ENCODE measurements around the gene ZNF425. TPM values are rescaled to one million over a fixed set of nuclear protein-coding genes. Genes with fewer than 3 reads are reported as not detected.
"Not testable (repeated sequence)": the region's sequence is repeated elsewhere in the genome, so short reads cannot be mapped to it uniquely, and the experiment has no call there.

ZNF425 gene
- total and polyA plus RNA-seq, 5 donors from 2014 or later, result 0.35 to 1.4 (median 0.65) TPM

GRCh38 chr7:149071182-149071635 is 54.9 kb downstream of the ZNF425 start:
- H3K4me3 Mint-ChIP-seq, result no peak overlapping the region
- no peak overlapping the region for H3K27ac Mint-ChIP-seq
- Histone ChIP-seq H3K27ac (ENCODE audit: insufficient read depth, low read length, poor library complexity, severe bottlenecking) (no peak overlapping the region), H3K4me3 (ENCODE audit: low read depth, low read length) (no peak overlapping the region), H3K27me3 (ENCODE audit: control insufficient read depth, insufficient read depth, low read length) (no peaks in the 10 kb centered on the region), H3K4me1 (ENCODE audit: control insufficient read depth, insufficient read depth, low read length, poor library complexity, severe bottlenecking) (peaks cover 7% of the 10 kb centered on the region), H3K36me3 (ENCODE audit: control insufficient read depth, insufficient read depth, low read length) (peaks cover 24% of the 10 kb centered on the region), H3K9me3 (ENCODE audit: control insufficient read depth in 2 of 2, low read length in 2 of 2) (no peaks in the 10 kb centered on the region)
- ATAC-seq (ENCODE audit: low read depth in 2 of 2), result peak in 1 of 2 donors; percentile 13
- no peak for DNase-seq
- peaks cover 10% of the 10 kb centered on the region for H3K36me3 Mint-ChIP-seq
- H3K9me3 Mint-ChIP-seq, result no peaks in the 10 kb centered on the region
- H3K4me1 Mint-ChIP-seq, result peaks cover 3 to 17% (median 7%) of the 10 kb centered on the region in 4 donors
- no peaks in the 10 kb centered on the region for H3K27me3 Mint-ChIP-seq

GRCh38 chr7:149070372-149071125 is 55.6 kb downstream of the ZNF425 start:
- no peaks in the 10 kb centered on the region for H3K27me3 Mint-ChIP-seq
- DNase-seq, result no peak
- Histone ChIP-seq H3K36me3 (ENCODE audit: control insufficient read depth, insufficient read depth, low read length) (peaks cover 24% of the 10 kb centered on the region), H3K4me1 (ENCODE audit: control insufficient read depth, insufficient read depth, low read length, poor library complexity, severe bottlenecking) (peaks cover 7% of the 10 kb centered on the region), H3K4me3 (ENCODE audit: low read depth, low read length) (no peak overlapping the region), H3K27me3 (ENCODE audit: control insufficient read depth, insufficient read depth, low read length) (no peaks in the 10 kb centered on the region), H3K9me3 (ENCODE audit: control insufficient read depth in 2 of 2, low read length in 2 of 2) (no peaks in the 10 kb centered on the region), H3K27ac (ENCODE audit: insufficient read depth, low read length, poor library complexity, severe bottlenecking) (no peak overlapping the region)
- ATAC-seq (ENCODE audit: low read depth in 2 of 2), result no peak
- peaks cover 3 to 17% (median 10%) of the 10 kb centered on the region in 4 donors for H3K4me1 Mint-ChIP-seq
- H3K36me3 Mint-ChIP-seq, result peaks cover 10% of the 10 kb centered on the region
- no peak overlapping the region for H3K27ac Mint-ChIP-seq
- H3K9me3 Mint-ChIP-seq, result no peaks in the 10 kb centered on the region
- H3K4me3 Mint-ChIP-seq, result no peak overlapping the region

GRCh38 chr7:149067869-149068268 is 58.3 kb downstream of the ZNF425 start:
- Histone ChIP-seq H3K4me3 (ENCODE audit: low read depth, low read length) (no peak overlapping the region), H3K36me3 (ENCODE audit: control insufficient read depth, insufficient read depth, low read length) (peaks cover 19% of the 10 kb centered on the region), H3K27ac (ENCODE audit: insufficient read depth, low read length, poor library complexity, severe bottlenecking) (no peak overlapping the region), H3K9me3 (ENCODE audit: control insufficient read depth in 2 of 2, low read length in 2 of 2) (no peaks in the 10 kb centered on the region), H3K4me1 (ENCODE audit: control insufficient read depth, insufficient read depth, low read length, poor library complexity, severe bottlenecking) (peaks cover 15% of the 10 kb centered on the region), H3K27me3 (ENCODE audit: control insufficient read depth, insufficient read depth, low read length) (no peaks in the 10 kb centered on the region)
- Mint-ChIP-seq H3K27me3 (no peaks in the 10 kb centered on the region), H3K36me3 (peaks cover 4% of the 10 kb centered on the region), H3K4me1 (peaks cover 7 to 18% (median 10%) of the 10 kb centered on the region in 4 donors), H3K4me3 (peak overlapping the region in 3 of 4 donors; percentile 11 to 74 (median 73)), H3K27ac (peak overlapping the region in 2 of 3 donors; percentile 1 to 75), H3K9me3 (no peaks in the 10 kb centered on the region)
- DNase-seq (peak in 1 of 3 donors; percentile 32), ATAC-seq (ENCODE audit: low read depth in 2 of 2) (no peak)

GRCh38 chr7:149063476-149063875 is 62.6 kb downstream of the ZNF425 start:
- no peaks in the 10 kb centered on the region for H3K27me3 Mint-ChIP-seq
- no peak for ATAC-seq (ENCODE audit: low read depth in 2 of 2)
- H3K27ac Mint-ChIP-seq, result peak overlapping the region in 1 of 3 donors; percentile 4

GRCh38 chr7:149062217-149062899 is 63.8 kb downstream of the ZNF425 start:
- ATAC-seq (ENCODE audit: low read depth in 2 of 2); H3K27me3 Mint-ChIP-seq; DNase-seq; H3K27ac ChIP-seq (ENCODE audit: insufficient read depth, low read length, poor library complexity, severe bottlenecking); H3K36me3 Mint-ChIP-seq; H3K9me3 ChIP-seq (ENCODE audit: control insufficient read depth in 2 of 2, low read length in 2 of 2); H3K27ac Mint-ChIP-seq; H3K4me1 ChIP-seq (ENCODE audit: control insufficient read depth, insufficient read depth, low read length, poor library complexity, severe bottlenecking); H3K4me3 ChIP-seq (ENCODE audit: low read depth, low read length); H3K36me3 ChIP-seq (ENCODE audit: control insufficient read depth, insufficient read depth, low read length); H3K27me3 ChIP-seq (ENCODE audit: control insufficient read depth, insufficient read depth, low read length); H3K9me3 Mint-ChIP-seq: not testable (repeated sequence)
- Mint-ChIP-seq H3K4me3 (peak overlapping the region in 1 of 4 donors; percentile 40), H3K4me1 (peaks cover 4 to 10% (median 6%) of the 10 kb centered on the region in 4 donors)

More at GRCh38 chr7:149063476-149063875, 62.6 kb downstream of the ZNF425 start:
- Mint-ChIP-seq H3K4me3 (peak overlapping the region in 3 of 4 donors; percentile 24 to 47 (median 31)), H3K4me1 (peaks cover 7 to 15% (median 10%) of the 10 kb centered on the region in 4 donors), H3K36me3 (peaks cover 4% of the 10 kb centered on the region), H3K9me3 (no peaks in the 10 kb centered on the region)
- DNase-seq, result no peak
- Histone ChIP-seq H3K4me1 (ENCODE audit: control insufficient read depth, insufficient read depth, low read length, poor library complexity, severe bottlenecking) (peaks cover 8% of the 10 kb centered on the region), H3K9me3 (ENCODE audit: control insufficient read depth in 2 of 2, low read length in 2 of 2) (no peaks in the 10 kb centered on the region), H3K36me3 (ENCODE audit: control insufficient read depth, insufficient read depth, low read length) (no peaks in the 10 kb centered on the region), H3K27ac (ENCODE audit: insufficient read depth, low read length, poor library complexity, severe bottlenecking) (no peak overlapping the region), H3K27me3 (ENCODE audit: control insufficient read depth, insufficient read depth, low read length) (no peaks in the 10 kb centered on the region), H3K4me3 (ENCODE audit: low read depth, low read length) (no peak overlapping the region)

GRCh38 chr7:149060156-149060555 is 66.0 kb downstream of the ZNF425 start:
- no peak for DNase-seq
- H3K4me1 ChIP-seq (ENCODE audit: control insufficient read depth, insufficient read depth, low read length, poor library complexity, severe bottlenecking), result peaks cover 4% of the 10 kb centered on the region
- H3K4me3 Mint-ChIP-seq, result peak overlapping the region in 1 of 4 donors; percentile 49
- no peaks in the 10 kb centered on the region for H3K27me3 Mint-ChIP-seq
- H3K4me1 Mint-ChIP-seq, result peaks cover 4 to 5% (median 4%) of the 10 kb centered on the region in 4 donors
- no peaks in the 10 kb centered on the region for H3K9me3 Mint-ChIP-seq
- no peak overlapping the region for H3K27ac ChIP-seq (ENCODE audit: insufficient read depth, low read length, poor library complexity, severe bottlenecking)
- H3K27ac Mint-ChIP-seq, result no peak overlapping the region
- no peak overlapping the region for H3K4me3 ChIP-seq (ENCODE audit: low read depth, low read length)
- no peaks in the 10 kb centered on the region for H3K36me3 ChIP-seq (ENCODE audit: control insufficient read depth, insufficient read depth, low read length)
- H3K36me3 Mint-ChIP-seq, result no peaks in the 10 kb centered on the region
- no peaks in the 10 kb centered on the region for H3K9me3 ChIP-seq (ENCODE audit: control insufficient read depth in 2 of 2, low read length in 2 of 2)
- ATAC-seq (ENCODE audit: low read depth in 2 of 2), result no peak
- no peaks in the 10 kb centered on the region for H3K27me3 ChIP-seq (ENCODE audit: control insufficient read depth, insufficient read depth, low read length)

- Histone ChIP-seq H3K36me3 (ENCODE audit: control insufficient read depth, insufficient read depth, low read length) (no peaks in the 10 kb centered on the region), H3K4me1 (ENCODE audit: control insufficient read depth, insufficient read depth, low read length, poor library complexity, severe bottlenecking) (no peaks in the 10 kb centered on the region), H3K4me3 (ENCODE audit: low read depth, low read length) (no peak overlapping the region), H3K27ac (ENCODE audit: insufficient read depth, low read length, poor library complexity, severe bottlenecking) (no peak overlapping the region), H3K9me3 (ENCODE audit: control insufficient read depth in 2 of 2, low read length in 2 of 2) (no peaks in the 10 kb centered on the region), H3K27me3 (ENCODE audit: control insufficient read depth, insufficient read depth, low read length) (peaks cover 2% of the 10 kb centered on the region)
- H3K4me1 Mint-ChIP-seq, result no peaks in the 10 kb centered on the region
- H3K27ac Mint-ChIP-seq, result no peak overlapping the region
- H3K4me3 Mint-ChIP-seq, result no peak overlapping the region
- DNase-seq (no peak), ATAC-seq (ENCODE audit: low read depth in 2 of 2) (no peak)
- H3K27me3 Mint-ChIP-seq, result peaks cover 11% of the 10 kb centered on the region
- no peaks in the 10 kb centered on the region for H3K36me3 Mint-ChIP-seq
- peaks cover 0 to 2% (median 0%) of the 10 kb centered on the region in 7 donors for H3K9me3 Mint-ChIP-seq
Observed at GRCh38 chr7:149053885-149054284, 72.2 kb downstream of the ZNF425 start.
